WTC11 (cell line): Measurements from ENCODE around the gene SLC38A8. TPM values are rescaled to one million over a fixed set of nuclear protein-coding genes. Genes with fewer than 3 reads are reported as not detected.

Experiments
- ATAC-seq: fragments of 200-7000 bp; cut with Tn5 transposase; 2 replicates; pipeline ENCODE4 v1.10.0; 2021; ENCODE audit warnings: mild to moderate bottlenecking, moderate library complexity
- CTCF ChIA-PET: fragments of 300-600 bp; sonication (Branson Sonifier 250); formaldehyde crosslinking; loops from one replicate; lab custom pipeline; 2021; ENCODE audit warnings: antibody characterized with exemption; lab: Charles Lee
- POLR2A ChIA-PET: fragments of 350-600 bp; sonication (Branson Sonifier 250); formaldehyde crosslinking; loops from one replicate; lab custom pipeline; 2021; ENCODE audit warnings: antibody characterized with exemption; lab: Charles Lee
- DNase-seq: peaks from one replicate; pipeline ENCODE4 v3.0.0; 2021; ENCODE audit warnings: low spot score
- H3K27ac Mint-ChIP-seq: 2 replicates; pipeline ENCODE4 v1.8.0; 2021; ENCODE audit warnings: mixed read lengths
- H3K27me3 Mint-ChIP-seq: 2 replicates; pipeline ENCODE4 v1.8.0; 2021; ENCODE audit warnings: low read depth, mild to moderate bottlenecking, moderate library complexity, mixed read lengths
- H3K36me3 Mint-ChIP-seq: 2 replicates; pipeline ENCODE4 v1.8.0; 2021; ENCODE audit warnings: mixed read lengths
- H3K4me1 Mint-ChIP-seq: 2 replicates; pipeline ENCODE4 v1.8.0; 2022; ENCODE audit warnings: mixed read lengths
- H3K4me3 Mint-ChIP-seq: 2 replicates; pipeline ENCODE4 v1.8.0; 2021; ENCODE audit warnings: mild to moderate bottlenecking, moderate library complexity, mixed read lengths
- H3K9me3 Mint-ChIP-seq: 2 replicates; pipeline ENCODE4 v1.8.0; 2021; ENCODE audit warnings: mixed read lengths
- CREB1 ChIP-seq: sonication (generic); formaldehyde crosslinking; IDR thresholded peaks from 2 replicates; pipeline ENCODE4 v1.8.0; 2023; ENCODE audit warnings: mild to moderate bottlenecking, missing genetic modification reagents
- EMX1 ChIP-seq: fragments of 250-450 bp; sonication (Bioruptor Pico); IDR thresholded peaks from 2 replicates; pipeline ENCODE4 v1.8.0; 2021; ENCODE audit warnings: mild to moderate bottlenecking
- FOXK1 ChIP-seq: sonication (generic); formaldehyde crosslinking; IDR thresholded peaks from 2 replicates; pipeline ENCODE4 v1.8.0; 2022; ENCODE audit warnings: mild to moderate bottlenecking, moderate library complexity, missing genetic modification reagents
- GTF2I ChIP-seq: fragments of 250-450 bp; sonication (Bioruptor Pico); conservative IDR thresholded peaks from 2 replicates; pipeline ENCODE4 v1.4.0; 2021; ENCODE audit warnings: mild to moderate bottlenecking
- HMGA2 ChIP-seq: fragments of 250-450 bp; sonication (Bioruptor Pico); IDR thresholded peaks from 2 replicates; pipeline ENCODE4 v1.4.0; 2021; ENCODE audit warnings: mild to moderate bottlenecking, moderate library complexity
- PRRX2 ChIP-seq: fragments of 250-450 bp; sonication (Bioruptor Pico); IDR thresholded peaks from 2 replicates; pipeline ENCODE4 v1.8.0; 2021; ENCODE audit warnings: mild to moderate bottlenecking
- SOX15 ChIP-seq: fragments of 250-450 bp; sonication (Bioruptor Pico); IDR thresholded peaks from 2 replicates; pipeline ENCODE4 v1.9.0; 2021; ENCODE audit warnings: mild to moderate bottlenecking
- ZNF396 ChIP-seq: fragments of 250-450 bp; sonication (Bioruptor Pico); IDR thresholded peaks from 2 replicates; pipeline ENCODE4 v1.8.0; 2021; ENCODE audit warnings: mild to moderate bottlenecking, moderate library complexity, borderline replicate concordance
- ZNF416 ChIP-seq: fragments of 250-450 bp; sonication (Bioruptor Pico); IDR thresholded peaks from 2 replicates; pipeline ENCODE4 v1.9.0; 2021; ENCODE audit warnings: mild to moderate bottlenecking, inconsistent platforms
- total RNA-seq: library from RNA; stranded (reverse); gene quantifications from 3 replicates; pipeline ENCODE4 v1.2.3, GENCODE V29; 2021
- TF ChIP-seq, protein P1 (sequence below): sonication (generic); formaldehyde crosslinking; IDR thresholded peaks from 2 replicates; pipeline ENCODE4 v1.8.1; 2023; ENCODE audit warnings: mild to moderate bottlenecking, missing genetic modification reagents
- TF ChIP-seq, protein P2 (sequence below): sonication (generic); formaldehyde crosslinking; IDR thresholded peaks from 2 replicates; pipeline ENCODE4 v1.8.1; 2022; ENCODE audit warnings: missing genetic modification reagents, borderline replicate concordance
- TF ChIP-seq, protein P3 (sequence below): fragments of 250-450 bp; sonication (Bioruptor Pico); IDR thresholded peaks from 2 replicates; pipeline ENCODE4 v1.8.0; 2021; ENCODE audit warnings: mild to moderate bottlenecking
- TF ChIP-seq, protein P4 (sequence below): fragments of 250-450 bp; sonication (Bioruptor Pico); IDR thresholded peaks from 2 replicates; pipeline ENCODE4 v1.9.0; 2021; ENCODE audit warnings: mild to moderate bottlenecking
- TF ChIP-seq, protein P5 (sequence below): sonication (generic); formaldehyde crosslinking; IDR thresholded peaks from 2 replicates; pipeline ENCODE4 v1.8.1; 2023; ENCODE audit warnings: mild to moderate bottlenecking, missing genetic modification reagents, moderate library complexity
- TF ChIP-seq, protein P6 (sequence below): sonication (generic); formaldehyde crosslinking; IDR thresholded peaks from 2 replicates; pipeline ENCODE4 v1.8.0; 2022; ENCODE audit warnings: missing genetic modification reagents
- TF ChIP-seq, protein P7 (sequence below): fragments of 200-600 bp; IDR thresholded peaks from 2 replicates; pipeline ENCODE4 v1.8.0; 2022; ENCODE audit warnings: antibody characterized with exemption
- TF ChIP-seq, protein P8 (sequence below): sonication (generic); formaldehyde crosslinking; IDR thresholded peaks from 2 replicates; pipeline ENCODE4 v1.8.0; 2022; ENCODE audit warnings: mild to moderate bottlenecking, missing genetic modification reagents

SLC38A8 gene
- total RNA-seq, 1 experiment from 2014 or later = not detected

DNA sequence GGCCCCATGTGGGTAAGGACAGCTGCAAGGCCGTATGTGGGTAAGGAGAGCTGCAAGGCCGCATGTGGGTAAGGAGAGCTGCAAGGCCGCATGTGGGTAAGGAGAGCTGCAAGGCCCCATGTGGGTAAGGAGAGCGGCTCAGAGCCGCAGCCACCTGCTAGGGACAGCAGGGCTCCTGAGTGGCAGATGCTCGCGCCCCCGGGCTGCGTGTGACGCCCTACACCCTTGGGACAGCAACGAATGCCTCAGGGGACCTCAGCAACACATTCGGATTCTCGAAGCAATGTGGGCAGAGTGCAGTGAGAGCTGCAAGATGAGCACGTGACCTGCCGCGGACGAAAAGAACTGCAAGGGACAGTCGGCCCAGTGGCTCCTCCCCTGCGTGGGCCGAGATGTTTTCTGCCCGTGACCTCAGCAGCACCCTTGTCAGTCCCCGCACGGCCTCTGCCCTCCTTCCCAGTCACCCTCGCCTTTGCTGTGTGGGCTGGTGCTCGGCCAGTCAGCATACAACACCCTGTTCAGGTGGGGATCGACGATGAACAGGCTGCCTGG lies 9.6 kb upstream of the SLC38A8 start:
- Mint-ChIP-seq H3K36me3 (peaks cover 31% of the 10 kb centered on the region), H3K9me3 (no peaks in the 10 kb centered on the region), H3K4me1 (no peaks in the 10 kb centered on the region), H3K27me3 (no peaks in the 10 kb centered on the region), H3K27ac (no peak overlapping the region), H3K4me3 (no peak overlapping the region)
- CTCF ChIA-PET = interaction anchor here (1.0 kb wide), 1 partner anchor 96 kb away, joined by 4 read pairs; no protein-coding TSS in a partner anchor
- DNase-seq = no peak
- ATAC-seq = no peak
- TF ChIP-seq, protein P1, sequence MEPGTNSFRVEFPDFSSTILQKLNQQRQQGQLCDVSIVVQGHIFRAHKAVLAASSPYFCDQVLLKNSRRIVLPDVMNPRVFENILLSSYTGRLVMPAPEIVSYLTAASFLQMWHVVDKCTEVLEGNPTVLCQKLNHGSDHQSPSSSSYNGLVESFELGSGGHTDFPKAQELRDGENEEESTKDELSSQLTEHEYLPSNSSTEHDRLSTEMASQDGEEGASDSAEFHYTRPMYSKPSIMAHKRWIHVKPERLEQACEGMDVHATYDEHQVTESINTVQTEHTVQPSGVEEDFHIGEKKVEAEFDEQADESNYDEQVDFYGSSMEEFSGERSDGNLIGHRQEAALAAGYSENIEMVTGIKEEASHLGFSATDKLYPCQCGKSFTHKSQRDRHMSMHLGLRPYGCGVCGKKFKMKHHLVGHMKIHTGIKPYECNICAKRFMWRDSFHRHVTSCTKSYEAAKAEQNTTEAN = no peak
- no peak for TF ChIP-seq ZNF416 (CRISPR knock-in tag)
- TF ChIP-seq, protein P2, sequence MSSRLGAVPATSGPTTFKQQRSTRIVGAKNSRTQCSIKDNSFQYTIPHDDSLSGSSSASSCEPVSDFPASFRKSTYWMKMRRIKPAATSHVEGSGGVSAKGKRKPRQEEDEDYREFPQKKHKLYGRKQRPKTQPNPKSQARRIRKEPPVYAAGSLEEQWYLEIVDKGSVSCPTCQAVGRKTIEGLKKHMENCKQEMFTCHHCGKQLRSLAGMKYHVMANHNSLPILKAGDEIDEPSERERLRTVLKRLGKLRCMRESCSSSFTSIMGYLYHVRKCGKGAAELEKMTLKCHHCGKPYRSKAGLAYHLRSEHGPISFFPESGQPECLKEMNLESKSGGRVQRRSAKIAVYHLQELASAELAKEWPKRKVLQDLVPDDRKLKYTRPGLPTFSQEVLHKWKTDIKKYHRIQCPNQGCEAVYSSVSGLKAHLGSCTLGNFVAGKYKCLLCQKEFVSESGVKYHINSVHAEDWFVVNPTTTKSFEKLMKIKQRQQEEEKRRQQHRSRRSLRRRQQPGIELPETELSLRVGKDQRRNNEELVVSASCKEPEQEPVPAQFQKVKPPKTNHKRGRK = no peak
- TF ChIP-seq ZNF396 (CRISPR knock-in tag) = no peak
- TF ChIP-seq SOX15 (CRISPR knock-in tag) = no peak
- TF ChIP-seq, protein P3, sequence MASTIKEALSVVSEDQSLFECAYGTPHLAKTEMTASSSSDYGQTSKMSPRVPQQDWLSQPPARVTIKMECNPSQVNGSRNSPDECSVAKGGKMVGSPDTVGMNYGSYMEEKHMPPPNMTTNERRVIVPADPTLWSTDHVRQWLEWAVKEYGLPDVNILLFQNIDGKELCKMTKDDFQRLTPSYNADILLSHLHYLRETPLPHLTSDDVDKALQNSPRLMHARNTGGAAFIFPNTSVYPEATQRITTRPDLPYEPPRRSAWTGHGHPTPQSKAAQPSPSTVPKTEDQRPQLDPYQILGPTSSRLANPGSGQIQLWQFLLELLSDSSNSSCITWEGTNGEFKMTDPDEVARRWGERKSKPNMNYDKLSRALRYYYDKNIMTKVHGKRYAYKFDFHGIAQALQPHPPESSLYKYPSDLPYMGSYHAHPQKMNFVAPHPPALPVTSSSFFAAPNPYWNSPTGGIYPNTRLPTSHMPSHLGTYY (CRISPR knock-in tag) = no peak
- TF ChIP-seq, protein P4, sequence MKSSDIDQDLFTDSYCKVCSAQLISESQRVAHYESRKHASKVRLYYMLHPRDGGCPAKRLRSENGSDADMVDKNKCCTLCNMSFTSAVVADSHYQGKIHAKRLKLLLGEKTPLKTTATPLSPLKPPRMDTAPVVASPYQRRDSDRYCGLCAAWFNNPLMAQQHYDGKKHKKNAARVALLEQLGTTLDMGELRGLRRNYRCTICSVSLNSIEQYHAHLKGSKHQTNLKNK (CRISPR knock-in tag) = no peak
- no peak for TF ChIP-seq HMGA2
- TF ChIP-seq, protein P5, sequence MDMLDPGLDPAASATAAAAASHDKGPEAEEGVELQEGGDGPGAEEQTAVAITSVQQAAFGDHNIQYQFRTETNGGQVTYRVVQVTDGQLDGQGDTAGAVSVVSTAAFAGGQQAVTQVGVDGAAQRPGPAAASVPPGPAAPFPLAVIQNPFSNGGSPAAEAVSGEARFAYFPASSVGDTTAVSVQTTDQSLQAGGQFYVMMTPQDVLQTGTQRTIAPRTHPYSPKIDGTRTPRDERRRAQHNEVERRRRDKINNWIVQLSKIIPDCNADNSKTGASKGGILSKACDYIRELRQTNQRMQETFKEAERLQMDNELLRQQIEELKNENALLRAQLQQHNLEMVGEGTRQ (CRISPR knock-in tag) = no peak
- TF ChIP-seq FOXK1 (CRISPR knock-in tag) = no peak
- TF ChIP-seq CREB1 = no peak
- TF ChIP-seq EMX1 (CRISPR knock-in tag) = no peak
- no peak for TF ChIP-seq PRRX2 (CRISPR knock-in tag)
- TF ChIP-seq, protein P6, sequence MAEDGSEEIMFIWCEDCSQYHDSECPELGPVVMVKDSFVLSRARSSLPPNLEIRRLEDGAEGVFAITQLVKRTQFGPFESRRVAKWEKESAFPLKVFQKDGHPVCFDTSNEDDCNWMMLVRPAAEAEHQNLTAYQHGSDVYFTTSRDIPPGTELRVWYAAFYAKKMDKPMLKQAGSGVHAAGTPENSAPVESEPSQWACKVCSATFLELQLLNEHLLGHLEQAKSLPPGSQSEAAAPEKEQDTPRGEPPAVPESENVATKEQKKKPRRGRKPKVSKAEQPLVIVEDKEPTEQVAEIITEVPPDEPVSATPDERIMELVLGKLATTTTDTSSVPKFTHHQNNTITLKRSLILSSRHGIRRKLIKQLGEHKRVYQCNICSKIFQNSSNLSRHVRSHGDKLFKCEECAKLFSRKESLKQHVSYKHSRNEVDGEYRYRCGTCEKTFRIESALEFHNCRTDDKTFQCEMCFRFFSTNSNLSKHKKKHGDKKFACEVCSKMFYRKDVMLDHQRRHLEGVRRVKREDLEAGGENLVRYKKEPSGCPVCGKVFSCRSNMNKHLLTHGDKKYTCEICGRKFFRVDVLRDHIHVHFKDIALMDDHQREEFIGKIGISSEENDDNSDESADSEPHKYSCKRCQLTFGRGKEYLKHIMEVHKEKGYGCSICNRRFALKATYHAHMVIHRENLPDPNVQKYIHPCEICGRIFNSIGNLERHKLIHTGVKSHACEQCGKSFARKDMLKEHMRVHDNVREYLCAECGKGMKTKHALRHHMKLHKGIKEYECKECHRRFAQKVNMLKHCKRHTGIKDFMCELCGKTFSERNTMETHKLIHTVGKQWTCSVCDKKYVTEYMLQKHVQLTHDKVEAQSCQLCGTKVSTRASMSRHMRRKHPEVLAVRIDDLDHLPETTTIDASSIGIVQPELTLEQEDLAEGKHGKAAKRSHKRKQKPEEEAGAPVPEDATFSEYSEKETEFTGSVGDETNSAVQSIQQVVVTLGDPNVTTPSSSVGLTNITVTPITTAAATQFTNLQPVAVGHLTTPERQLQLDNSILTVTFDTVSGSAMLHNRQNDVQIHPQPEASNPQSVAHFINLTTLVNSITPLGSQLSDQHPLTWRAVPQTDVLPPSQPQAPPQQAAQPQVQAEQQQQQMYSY = no peak
- TF ChIP-seq GTF2I (CRISPR knock-in tag) = no peak
- TF ChIP-seq, protein P7, sequence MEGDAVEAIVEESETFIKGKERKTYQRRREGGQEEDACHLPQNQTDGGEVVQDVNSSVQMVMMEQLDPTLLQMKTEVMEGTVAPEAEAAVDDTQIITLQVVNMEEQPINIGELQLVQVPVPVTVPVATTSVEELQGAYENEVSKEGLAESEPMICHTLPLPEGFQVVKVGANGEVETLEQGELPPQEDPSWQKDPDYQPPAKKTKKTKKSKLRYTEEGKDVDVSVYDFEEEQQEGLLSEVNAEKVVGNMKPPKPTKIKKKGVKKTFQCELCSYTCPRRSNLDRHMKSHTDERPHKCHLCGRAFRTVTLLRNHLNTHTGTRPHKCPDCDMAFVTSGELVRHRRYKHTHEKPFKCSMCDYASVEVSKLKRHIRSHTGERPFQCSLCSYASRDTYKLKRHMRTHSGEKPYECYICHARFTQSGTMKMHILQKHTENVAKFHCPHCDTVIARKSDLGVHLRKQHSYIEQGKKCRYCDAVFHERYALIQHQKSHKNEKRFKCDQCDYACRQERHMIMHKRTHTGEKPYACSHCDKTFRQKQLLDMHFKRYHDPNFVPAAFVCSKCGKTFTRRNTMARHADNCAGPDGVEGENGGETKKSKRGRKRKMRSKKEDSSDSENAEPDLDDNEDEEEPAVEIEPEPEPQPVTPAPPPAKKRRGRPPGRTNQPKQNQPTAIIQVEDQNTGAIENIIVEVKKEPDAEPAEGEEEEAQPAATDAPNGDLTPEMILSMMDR = no peak
- TF ChIP-seq, protein P8, sequence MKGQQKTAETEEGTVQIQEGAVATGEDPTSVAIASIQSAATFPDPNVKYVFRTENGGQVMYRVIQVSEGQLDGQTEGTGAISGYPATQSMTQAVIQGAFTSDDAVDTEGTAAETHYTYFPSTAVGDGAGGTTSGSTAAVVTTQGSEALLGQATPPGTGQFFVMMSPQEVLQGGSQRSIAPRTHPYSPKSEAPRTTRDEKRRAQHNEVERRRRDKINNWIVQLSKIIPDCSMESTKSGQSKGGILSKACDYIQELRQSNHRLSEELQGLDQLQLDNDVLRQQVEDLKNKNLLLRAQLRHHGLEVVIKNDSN (CRISPR knock-in tag) = no peak
- POLR2A ChIA-PET = no interaction called here
